Colon (tissue), 2 donors: ENCODE results near the gene GPX4.

Experiments used
- FAIRE-seq: peaks from 2 replicates; lab custom pipeline; 2012; peaks lifted over from hg19 to GRCh38; lab: Jason Lieb, UNC
- donor health status: control.
- donor health status: control.

The GPX4 gene

GRCh38 chr19:1103708-1104310 is at the start of gene GPX4:
TSS of gene GPX4 (plus strand) at chr19:1103994. CDS start at chr19:1104044, 50 bp downstream.
- peak; percentile 55 for FAIRE-seq

GRCh38 chr19:1054102-1055027 is 49.4 kb upstream of the GPX4 start:
- no peak for FAIRE-seq

GRCh38 chr19:1055028-1055425 is 48.8 kb upstream of the GPX4 start:
- no peak for FAIRE-seq

- no peak for FAIRE-seq
Observed at GRCh38 chr19:1055886-1056620, 47.7 kb upstream of the GPX4 start.

GRCh38 chr19:1057176-1057855 is 46.5 kb upstream of the GPX4 start:
- FAIRE-seq = no peak

GRCh38 chr19:1058112-1058511 is 45.7 kb upstream of the GPX4 start:
- FAIRE-seq = no peak

GRCh38 chr19:1060689-1061088 is 43.1 kb upstream of the GPX4 start:
- no peak for FAIRE-seq

- FAIRE-seq = no peak
Observed at GRCh38 chr19:1061987-1062386, 41.8 kb upstream of the GPX4 start.

GRCh38 chr19:1062387-1063029 is 41.3 kb upstream of the GPX4 start:
- FAIRE-seq = no peak

GRCh38 chr19:1063030-1063908 is 40.5 kb upstream of the GPX4 start:
- FAIRE-seq = no peak

GRCh38 chr19:1063909-1064660 is 39.7 kb upstream of the GPX4 start:
- FAIRE-seq = no peak

GRCh38 chr19:1064661-1065605 is 38.9 kb upstream of the GPX4 start:
- FAIRE-seq = no peak

GRCh38 chr19:1065606-1066109 is 38.1 kb upstream of the GPX4 start:
- no peak for FAIRE-seq

- no peak for FAIRE-seq
Observed at GRCh38 chr19:1066251-1066747, 37.5 kb upstream of the GPX4 start.

GRCh38 chr19:1066748-1067340 is 37.0 kb upstream of the GPX4 start, which contains the start of gene ARHGAP45:
TSS of gene ARHGAP45 (plus strand) at chr19:1067167. CDS start at chr19:1067406, 239 bp downstream.
- FAIRE-seq = no peak

- FAIRE-seq = no peak
Observed at GRCh38 chr19:1067341-1067957, 36.3 kb upstream of the GPX4 start.
